Fibroblast of skin of back (primary cell): ENCODE measurements around the gene CDK16.

Experiments
- DNase-seq: peaks from one replicate; pipeline ENCODE4 v3.0.0-alpha.2; 2013

Gene CDK16

DNA sequence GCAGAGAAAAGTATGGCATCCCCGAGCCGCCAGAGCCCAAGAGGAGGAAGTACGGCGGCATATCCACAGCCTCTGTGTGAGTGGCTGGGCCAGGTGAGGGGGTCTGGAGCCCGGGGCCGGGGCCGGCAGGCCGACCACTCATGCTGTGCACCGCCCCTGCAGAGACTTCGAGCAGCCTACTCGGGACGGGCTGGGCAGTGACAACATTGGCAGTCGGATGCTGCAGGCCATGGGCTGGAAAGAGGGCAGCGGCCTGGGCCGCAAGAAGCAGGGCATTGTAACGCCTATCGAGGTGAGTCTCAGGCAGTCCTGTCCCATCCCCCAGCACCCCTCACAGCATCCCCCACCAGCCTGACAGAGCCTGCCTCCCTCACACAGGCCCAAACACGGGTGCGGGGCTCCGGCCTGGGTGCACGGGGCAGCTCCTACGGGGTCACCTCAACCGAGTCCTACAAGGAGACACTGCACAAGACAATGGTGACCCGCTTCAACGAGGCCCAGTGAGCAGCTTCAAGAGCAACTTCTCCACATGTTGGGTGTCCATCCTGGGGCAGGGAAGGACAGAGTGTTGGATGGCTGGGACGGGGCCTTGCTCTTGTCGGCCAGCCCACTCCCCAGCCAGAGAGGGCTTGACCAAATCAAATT, 32.3 kb upstream of the CDK16 start:
- DNase-seq = no peak

DNA sequence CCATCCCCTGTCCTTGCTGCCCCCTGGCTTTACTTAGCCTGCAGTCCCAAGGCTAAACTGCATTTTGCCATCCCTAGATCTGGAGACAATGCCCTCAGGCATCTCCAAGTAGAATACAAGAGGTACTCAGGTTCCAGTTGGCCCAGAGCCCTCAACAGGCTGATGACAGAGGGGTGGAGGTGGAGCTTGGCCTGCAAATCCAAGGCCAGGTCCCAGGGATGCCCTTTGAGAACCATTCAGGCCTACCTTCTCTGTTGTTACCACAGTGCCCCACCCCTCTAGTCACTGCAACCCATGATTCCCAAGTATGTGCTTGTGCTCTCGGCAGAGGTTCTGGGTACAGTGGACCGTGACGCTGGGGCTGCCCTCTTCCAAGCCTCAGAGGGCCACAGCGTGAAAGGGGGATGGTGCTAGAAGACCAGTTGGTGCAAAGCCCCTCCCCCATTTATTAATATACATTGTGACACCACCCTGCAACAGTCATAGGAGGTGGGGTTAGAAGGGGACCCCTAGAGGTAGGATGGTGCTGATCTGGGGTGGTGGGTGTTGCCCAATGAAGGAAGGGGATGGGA, 31.3 kb upstream of the CDK16 start:
- no peak for DNase-seq

DNA sequence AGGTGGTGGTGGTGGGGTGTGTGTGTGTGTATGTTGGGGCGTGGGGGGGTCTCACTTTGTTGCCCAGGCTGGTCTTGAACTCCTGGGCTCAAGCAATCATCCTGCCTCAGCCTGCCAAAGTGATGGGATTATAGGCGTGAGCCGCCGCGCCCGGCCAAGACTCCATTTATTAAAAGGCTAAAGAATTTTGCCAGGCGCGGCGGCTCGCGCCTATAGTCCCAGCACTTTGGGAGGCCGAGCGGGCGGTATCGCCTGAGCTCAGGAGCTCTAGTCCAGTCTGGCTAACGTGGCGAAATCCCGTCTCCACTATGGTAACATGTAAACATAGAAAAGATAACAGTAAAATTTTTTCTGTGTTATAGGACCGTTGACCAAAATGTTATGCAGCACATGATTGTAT, 28.6 kb upstream of the CDK16 start:
- no peak for DNase-seq

DNA sequence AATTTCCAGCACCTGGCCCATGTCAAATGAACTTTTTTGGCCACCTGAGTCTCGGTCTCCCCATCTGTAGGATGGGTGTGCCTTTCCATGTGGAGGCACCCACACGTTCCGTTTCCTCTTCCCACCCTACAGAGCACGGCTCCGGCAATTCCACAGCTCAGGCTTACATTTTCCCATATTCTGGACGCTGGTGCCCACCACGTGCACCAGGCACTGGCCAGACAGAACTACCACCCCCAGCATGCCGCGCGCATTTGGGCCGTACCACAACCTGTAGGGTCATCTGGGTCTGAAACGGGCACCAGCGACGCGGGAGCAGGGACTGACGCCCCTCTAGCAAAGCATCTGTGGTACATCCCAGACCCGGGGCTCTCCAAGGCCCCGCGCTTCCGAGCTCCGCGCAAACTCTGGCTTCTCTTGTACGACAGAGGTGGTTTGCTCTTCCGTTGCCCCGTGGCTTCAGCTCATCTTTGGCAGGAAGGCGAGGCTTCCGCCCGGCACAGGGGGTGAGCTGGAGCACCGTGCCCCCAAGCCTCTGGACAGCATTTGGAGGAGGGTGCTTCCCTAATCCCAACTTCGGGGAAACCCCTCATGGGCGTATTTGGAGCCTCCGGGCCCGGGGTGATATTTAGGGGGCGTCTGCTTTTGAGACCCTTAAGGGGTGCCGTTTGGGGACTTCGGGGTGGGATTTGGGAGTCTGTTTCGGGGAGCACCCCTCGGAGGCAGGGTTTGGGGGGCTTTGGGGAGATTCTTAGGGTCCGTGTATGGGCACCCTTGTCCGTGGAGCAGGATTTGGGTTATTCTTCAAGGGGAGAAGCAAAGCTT, 27.8 kb upstream of the CDK16 start:
- peak; percentile 93 for DNase-seq

DNA sequence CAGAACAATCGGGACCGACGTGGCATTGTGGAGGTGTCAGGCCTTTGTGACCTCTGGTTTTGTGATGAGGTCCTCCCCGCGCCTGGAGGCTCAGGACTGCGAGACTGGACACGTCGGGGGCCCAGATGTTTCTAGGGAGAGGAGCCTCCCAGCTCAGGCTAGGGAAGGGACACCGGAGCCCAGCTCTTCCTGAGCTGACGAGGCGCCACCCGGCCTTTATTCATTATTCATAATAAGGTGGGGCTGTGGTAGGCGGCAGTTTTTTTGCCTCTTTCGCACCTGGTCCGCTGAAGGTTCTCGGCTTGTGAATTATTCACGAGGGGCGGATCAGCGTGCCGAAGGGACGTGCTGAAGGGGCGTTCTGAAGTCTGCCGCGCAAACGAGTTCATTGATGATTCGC, 27.1 kb upstream of the CDK16 start:
- no peak for DNase-seq

DNA sequence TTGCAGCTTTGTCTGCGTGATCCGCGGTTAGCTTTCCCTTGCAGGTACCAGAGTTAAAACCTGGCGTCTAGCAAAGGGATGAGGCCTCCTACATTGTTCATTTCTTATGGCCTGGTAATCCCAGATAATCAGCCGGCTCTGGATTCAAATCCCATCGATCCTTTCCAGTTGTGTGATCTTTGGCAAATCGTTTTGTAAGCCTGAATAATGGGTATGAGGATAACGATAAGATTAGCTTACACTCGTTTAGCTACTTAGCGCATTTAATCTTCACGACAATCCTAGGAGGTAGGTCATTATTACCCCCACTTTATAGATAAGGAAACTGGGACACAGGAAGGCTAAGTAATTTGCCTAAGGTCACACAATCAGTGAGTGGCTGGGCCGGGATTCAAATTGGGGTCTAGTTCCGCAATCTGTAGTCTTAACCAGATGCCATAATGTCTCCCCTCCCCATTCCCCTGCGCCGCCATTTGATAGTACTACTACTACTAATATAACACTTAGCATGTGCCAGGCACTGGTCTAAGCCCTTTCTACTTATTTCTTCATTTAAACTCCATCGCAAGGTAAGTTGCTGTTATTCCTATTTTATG, 26.6 kb upstream of the CDK16 start:
- no peak for DNase-seq

DNA sequence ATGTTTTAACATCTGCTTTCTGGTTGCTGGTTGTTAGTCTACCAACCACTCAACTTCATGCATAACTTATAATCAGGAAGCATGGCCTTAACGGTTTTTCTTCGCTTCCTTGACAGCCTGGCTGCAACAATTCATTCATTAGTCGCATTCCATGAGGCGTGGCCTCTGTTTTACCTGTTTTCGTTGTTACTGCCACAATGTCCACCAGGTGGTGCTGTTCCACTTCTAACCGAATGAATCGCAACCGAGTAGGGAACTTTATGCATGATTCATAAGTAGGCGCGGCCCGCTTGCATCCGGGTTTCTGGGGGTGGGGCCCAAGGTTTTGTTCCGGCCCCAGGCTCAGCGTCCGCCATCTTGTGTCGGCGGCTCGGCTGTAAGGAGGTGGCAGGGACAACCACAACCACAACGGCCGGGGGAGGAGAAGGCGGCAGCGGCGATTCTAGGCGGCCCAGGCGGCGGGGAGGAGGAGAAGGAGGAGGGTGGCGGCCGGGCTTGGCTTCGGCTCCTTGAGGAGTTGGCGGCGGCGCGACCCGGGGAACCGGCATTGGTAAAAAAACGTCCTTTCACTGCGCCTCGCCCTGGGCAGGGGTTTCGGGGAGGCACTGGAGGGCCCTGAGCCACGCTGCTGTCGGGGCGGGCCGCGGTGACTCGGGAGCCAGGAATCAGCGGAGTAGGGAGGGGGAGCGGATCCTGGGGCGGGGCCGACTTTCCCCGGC, 24.8 kb upstream of the CDK16 start, which contains the start of gene UBA1:
UBA1 (plus strand) TSS at position 355 of the 719 bp plus-strand sequence. CDS start 4,974 bp downstream, outside the sequence.
- DNase-seq = peak; percentile 91

DNA sequence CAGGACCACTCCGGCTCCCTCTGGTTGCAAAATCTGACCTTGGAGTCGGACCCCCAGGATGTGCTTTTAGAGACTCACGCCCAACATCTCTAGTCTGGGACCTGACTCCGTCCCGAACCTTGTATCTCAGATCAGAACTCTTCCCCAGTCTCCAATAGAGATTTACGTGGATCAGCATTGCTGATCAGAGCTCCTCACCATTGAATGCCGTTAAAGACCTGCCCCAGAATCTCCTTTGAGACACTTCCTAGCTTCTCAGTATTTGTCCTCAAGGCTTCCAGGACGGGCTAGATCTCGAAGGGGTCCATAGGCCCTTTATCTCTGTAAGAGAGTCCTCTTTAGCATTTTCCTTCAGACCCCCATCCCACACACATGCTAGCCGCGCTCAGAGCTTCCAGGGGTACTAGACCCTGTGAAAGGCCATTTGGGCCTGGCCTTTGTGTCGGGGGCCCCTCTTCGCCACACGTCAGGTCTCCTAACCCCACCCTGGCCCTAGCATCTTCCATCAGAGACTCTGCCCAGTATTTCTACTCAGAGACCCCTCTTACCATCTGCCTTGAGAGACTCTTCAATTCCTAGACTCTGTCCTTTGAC, 24.2 kb upstream of the CDK16 start:
- no peak for DNase-seq

DNA sequence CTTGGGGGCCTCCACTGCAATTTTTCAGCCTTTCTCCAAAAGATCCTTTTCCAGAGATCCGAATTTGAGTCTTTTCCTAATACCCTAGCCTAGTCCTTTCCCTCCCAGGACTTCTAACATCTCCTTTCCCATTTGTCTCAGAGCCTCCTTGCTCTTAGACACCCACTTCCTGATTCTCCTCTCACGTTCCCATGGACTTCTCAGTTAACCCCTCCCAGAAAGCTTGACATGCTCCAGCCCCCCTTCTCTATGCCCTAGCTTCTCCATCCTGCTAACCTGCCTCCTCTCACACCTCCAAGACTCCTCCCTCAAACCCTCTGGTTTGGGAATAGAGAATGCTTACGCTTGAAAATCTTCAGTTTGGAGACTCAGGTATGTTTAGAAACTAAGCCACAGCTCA, 22.4 kb upstream of the CDK16 start:
- DNase-seq = no peak

DNA sequence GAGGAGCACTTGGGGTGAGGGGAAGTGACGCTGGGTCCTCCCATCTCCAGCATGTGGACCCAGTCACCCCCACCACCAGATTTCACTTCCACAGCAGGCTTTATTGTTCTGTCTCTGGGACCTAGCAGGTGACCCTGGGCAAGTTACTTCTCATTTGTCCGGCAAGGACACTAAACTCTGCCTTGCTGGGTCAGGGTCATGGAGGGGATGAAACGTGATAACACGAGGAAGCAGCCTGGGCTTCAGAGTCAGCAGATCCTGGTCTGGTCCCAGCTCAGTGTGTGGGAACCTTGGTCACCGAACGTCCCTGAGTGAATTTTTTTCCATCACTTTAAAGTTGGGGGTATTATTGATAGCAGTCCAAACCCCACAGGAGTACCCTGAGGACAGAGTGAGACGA, 21.0 kb upstream of the CDK16 start:
- no peak for DNase-seq

DNA sequence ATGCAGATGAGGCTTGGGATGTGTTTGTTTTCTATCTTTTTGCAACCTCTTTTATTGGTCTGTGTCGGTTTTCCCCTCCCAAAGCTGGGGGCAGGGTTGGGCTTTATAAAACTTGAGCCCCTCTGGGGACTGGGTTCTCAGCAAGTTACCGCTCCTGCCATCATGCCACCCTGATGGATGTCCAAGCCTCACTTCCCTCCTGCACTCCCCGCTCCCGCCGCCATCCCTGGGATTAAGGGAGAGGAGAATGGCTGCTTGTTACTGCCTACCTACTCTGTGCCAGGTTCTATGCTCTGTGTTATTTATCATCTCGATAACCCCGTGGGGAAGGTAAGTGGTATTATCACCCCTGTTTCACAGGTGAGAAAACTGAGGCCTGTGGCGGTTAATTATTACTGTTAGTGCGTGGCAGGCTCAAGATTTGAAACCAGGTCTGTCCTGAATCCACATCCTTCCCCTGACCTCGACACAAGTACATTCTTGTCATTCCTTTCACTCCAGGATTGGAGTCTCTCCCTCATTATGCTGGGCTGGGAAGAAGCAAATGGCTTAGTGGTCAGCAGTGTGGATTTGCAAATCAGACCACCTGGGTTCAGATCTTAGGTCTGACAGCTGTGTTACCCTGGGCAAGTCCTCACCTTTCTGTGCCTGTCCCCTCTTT, 20.3 kb upstream of the CDK16 start:
- DNase-seq = peak; percentile 29

DNA sequence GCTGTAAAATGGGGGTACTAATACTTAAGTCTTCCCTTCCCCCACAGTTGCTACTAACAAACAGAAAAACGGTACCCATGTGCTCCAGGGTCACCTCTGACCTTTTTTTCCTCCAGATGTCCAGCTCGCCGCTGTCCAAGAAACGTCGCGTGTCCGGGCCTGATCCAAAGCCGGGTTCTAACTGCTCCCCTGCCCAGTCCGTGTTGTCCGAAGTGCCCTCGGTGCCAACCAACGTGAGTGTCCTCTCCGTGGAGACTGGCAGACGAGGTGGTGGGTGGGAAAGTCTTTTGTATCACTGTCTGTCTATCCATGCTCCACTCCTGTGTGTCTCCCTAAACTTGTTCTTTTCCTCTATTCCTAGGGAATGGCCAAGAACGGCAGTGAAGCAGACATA, 19.8 kb upstream of the CDK16 start:
- no peak for DNase-seq

DNA sequence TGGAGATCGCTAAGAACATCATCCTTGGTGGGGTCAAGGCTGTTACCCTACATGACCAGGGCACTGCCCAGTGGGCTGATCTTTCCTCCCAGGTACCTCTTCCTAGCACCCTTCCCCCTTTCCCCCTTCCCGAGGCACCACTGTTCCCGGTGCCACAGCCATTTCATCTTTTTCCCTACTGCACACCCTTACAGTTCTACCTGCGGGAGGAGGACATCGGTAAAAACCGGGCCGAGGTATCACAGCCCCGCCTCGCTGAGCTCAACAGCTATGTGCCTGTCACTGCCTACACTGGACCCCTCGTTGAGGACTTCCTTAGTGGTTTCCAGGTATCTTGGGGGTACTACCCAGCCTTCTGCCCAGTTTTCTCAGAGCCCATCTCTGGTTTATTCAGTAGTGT, 19.2 kb upstream of the CDK16 start:
- DNase-seq = no peak

DNA sequence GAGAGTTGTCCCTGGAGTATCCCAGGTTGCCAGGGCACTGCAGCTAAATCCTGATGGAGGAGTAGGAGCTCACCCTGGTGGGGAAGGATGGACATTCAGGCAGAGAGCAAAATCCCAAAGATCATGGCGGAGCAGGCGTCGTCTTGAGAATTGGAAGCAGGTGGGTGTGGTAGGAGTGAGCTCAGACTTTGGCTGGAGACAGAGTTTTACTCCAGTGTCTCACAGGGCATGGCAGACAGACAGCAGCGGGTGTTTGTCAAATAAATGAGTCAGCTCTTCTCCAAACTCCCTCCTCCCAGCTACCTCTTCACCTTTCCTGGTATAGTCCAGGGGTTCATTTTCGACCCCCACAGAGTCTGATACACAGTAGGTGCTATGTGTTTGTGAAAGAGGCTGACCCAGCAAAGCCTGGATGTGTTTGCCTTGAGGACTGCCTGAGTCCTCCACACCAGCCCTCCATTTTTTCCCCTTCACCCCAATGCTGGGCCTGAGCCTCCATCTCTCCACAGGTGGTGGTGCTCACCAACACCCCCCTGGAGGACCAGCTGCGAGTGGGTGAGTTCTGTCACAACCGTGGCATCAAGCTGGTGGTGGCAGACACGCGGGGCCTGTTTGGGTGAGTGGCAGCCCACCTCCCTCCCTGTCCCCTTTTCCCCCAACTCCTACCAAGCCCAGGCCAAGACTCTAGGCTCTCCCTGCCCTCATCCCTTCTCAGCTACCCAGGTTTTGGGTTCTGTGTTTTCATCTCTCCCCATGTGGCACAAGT, 17.9 kb upstream of the CDK16 start:
- peak; percentile 57 for DNase-seq

DNA sequence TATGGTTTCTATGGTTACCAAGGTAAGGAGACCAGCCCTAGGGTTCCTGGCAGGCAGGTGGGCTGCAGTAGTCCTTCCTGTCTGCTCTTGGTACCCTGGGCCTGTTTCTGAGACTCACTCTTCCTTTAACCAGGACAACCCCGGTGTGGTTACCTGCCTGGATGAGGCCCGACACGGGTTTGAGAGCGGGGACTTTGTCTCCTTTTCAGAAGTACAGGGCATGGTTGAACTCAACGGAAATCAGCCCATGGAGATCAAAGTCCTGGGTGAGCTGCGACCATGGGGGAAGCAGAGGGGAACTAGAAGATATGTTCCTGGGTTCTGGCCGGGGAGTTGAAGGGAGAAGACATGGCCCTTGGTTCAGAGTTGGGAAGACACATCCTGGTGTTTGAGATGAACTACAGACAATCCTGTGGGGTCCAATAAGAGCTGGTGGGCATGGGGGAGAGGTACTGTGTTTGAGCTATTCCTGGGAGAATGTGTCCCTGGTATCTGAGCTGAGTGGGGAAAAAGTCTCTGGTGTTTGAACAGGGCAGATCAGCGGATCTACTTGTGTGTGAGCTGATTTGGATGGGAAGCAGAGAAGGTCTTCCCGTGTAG, 17.0 kb upstream of the CDK16 start:
- DNase-seq = no peak

DNA sequence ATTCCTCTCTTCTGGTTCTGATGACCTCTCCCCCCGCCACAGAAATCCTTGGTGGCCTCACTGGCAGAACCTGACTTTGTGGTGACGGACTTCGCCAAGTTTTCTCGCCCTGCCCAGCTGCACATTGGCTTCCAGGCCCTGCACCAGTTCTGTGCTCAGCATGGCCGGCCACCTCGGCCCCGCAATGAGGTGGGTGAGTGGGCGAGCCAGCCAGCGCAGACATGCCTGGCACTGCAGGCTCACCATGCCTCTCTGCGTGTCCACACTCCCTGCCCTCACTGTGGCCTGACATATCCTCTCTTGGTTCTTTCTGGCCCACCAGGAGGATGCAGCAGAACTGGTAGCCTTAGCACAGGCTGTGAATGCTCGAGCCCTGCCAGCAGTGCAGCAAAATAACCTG, 16.2 kb upstream of the CDK16 start:
- no peak for DNase-seq

DNA sequence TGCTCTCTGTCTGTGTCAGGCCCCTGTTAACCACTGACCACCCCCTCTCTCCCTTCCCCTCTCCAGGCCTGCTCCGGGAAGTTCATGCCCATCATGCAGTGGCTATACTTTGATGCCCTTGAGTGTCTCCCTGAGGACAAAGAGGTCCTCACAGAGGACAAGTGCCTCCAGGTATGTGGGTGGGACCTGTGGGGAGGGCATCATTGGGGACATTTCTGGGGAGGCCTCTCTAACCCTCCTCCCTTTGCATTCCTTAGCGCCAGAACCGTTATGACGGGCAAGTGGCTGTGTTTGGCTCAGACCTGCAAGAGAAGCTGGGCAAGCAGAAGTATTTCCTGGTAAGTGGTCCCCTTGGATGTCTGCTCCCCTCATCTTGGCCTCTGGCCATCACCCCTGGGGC, 15.6 kb upstream of the CDK16 start:
- no peak for DNase-seq

DNA sequence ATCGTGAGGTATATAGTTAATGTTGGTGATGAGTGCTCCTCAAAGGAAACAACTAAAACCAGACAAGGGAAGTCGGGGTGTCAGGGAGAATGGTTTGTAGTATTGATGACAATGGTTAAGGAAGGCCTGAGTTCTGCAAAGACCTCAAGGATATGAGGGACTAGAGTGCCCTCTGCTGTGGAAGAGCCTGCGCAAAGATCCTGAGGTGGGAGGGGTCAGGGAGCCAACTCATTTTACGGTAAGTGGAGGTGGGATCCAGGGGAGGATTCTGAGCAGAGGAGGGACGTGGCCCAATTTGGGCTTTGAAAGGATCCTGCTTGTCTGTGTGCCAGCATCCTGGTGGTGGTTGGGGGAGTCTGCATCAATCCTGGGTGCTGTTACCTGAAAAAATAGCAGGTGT, 13.5 kb upstream of the CDK16 start:
- no peak for DNase-seq

DNA sequence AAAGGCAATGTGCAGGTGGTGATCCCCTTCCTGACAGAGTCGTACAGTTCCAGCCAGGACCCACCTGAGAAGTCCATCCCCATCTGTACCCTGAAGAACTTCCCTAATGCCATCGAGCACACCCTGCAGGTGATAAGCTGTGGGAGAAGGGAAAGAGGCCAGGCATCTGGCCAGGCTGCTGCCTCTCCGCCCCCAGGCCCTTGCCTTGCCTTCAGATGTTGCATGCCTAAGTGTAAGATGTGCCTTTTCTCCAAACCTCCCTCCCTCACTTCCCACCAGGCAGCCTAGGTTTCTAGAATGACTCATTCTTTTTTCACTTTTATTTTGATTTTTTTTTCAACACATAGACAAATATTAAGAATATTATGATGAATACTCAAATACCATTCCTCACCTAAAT, 12.2 kb upstream of the CDK16 start:
- DNase-seq = peak; percentile 12

DNA sequence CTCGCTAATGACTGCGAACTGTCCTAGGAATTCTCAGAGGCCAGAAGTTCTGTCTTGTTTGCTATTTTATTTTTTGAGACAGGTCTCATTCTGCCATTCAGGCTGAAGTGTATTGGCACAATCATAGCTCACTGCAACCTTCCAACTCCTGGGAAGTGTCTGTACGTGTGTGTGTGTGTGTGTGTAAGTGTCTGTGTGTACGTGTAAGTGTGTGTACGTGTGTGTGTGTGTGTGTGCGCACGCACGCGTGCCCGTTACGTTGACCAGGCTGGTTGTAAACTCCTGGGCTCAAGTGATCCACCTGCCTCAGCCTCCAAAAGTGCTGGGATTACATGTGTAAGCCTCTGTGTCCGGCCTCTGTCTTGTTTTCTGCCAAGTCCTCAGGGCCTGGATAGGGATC, 10.4 kb upstream of the CDK16 start:
- DNase-seq = no peak
